Measurements from ENCODE around the gene PRR5L. TPM values are rescaled to one million over a fixed set of nuclear protein-coding genes. Genes with fewer than 3 reads are reported as not detected.
"Not testable (repeated sequence)": the region's sequence is repeated elsewhere in the genome, so short reads cannot be mapped to it uniquely, and the experiment has no call there.

The PRR5L gene
- total RNA-seq, 1 donor = 19.5 TPM

GRCh38 chr11:36463781-36464180 is 167.7 kb downstream of the PRR5L start:
- no peaks in the 10 kb centered on the region for H3K27me3 ChIP-seq (ENCODE audit: insufficient read depth, low read length)
- no peak overlapping the region for H3K4me3 ChIP-seq (ENCODE audit: low read length)
- H3K4me1 ChIP-seq (ENCODE audit: insufficient read depth, low read length) = peaks cover 4% of the 10 kb centered on the region
- H3K9me3 ChIP-seq (ENCODE audit: low read depth, low read length) = no peaks in the 10 kb centered on the region

- H3K27me3 ChIP-seq (ENCODE audit: insufficient read depth, low read length) = no peaks in the 10 kb centered on the region
- no peaks in the 10 kb centered on the region for H3K9me3 ChIP-seq (ENCODE audit: low read depth, low read length)
- H3K4me1 ChIP-seq (ENCODE audit: insufficient read depth, low read length) = peaks cover 4% of the 10 kb centered on the region
- no peak overlapping the region for H3K4me3 ChIP-seq (ENCODE audit: low read length)
Measured at GRCh38 chr11:36464720-36465119, 168.6 kb downstream of the PRR5L start.

- peaks cover 4% of the 10 kb centered on the region for H3K4me1 ChIP-seq (ENCODE audit: insufficient read depth, low read length)
- H3K27me3 ChIP-seq (ENCODE audit: insufficient read depth, low read length) = no peaks in the 10 kb centered on the region
- no peak overlapping the region for H3K4me3 ChIP-seq (ENCODE audit: low read length)
- no peaks in the 10 kb centered on the region for H3K9me3 ChIP-seq (ENCODE audit: low read depth, low read length)
Measured at GRCh38 chr11:36465449-36466163, 169.5 kb downstream of the PRR5L start.

- Histone ChIP-seq H3K4me3 (ENCODE audit: low read length) (no peak overlapping the region), H3K4me1 (ENCODE audit: insufficient read depth, low read length) (peaks cover 4% of the 10 kb centered on the region), H3K9me3 (ENCODE audit: low read depth, low read length) (no peaks in the 10 kb centered on the region), H3K27me3 (ENCODE audit: insufficient read depth, low read length) (no peaks in the 10 kb centered on the region)
Measured at GRCh38 chr11:36467012-36467411, 170.9 kb downstream of the PRR5L start.

- no peaks in the 10 kb centered on the region for H3K9me3 ChIP-seq (ENCODE audit: low read depth, low read length)
- H3K4me1 ChIP-seq (ENCODE audit: insufficient read depth, low read length) = peaks cover 4% of the 10 kb centered on the region
- no peaks in the 10 kb centered on the region for H3K27me3 ChIP-seq (ENCODE audit: insufficient read depth, low read length)
Measured at GRCh38 chr11:36467916-36468315, 171.8 kb downstream of the PRR5L start.

GRCh38 chr11:36469063-36469462 is 173.0 kb downstream of the PRR5L start:
- Histone ChIP-seq H3K27me3 (ENCODE audit: insufficient read depth, low read length) (no peaks in the 10 kb centered on the region), H3K4me3 (ENCODE audit: low read length) (no peak overlapping the region), H3K9me3 (ENCODE audit: low read depth, low read length) (no peaks in the 10 kb centered on the region), H3K4me1 (ENCODE audit: insufficient read depth, low read length) (peaks cover 4% of the 10 kb centered on the region)

More at GRCh38 chr11:36467916-36468315, 171.8 kb downstream of the PRR5L start:
- H3K4me3 ChIP-seq (ENCODE audit: low read length) = no peak overlapping the region

- no peaks in the 10 kb centered on the region for H3K27me3 ChIP-seq (ENCODE audit: insufficient read depth, low read length)
Measured at GRCh38 chr11:36469881-36470802, 174.1 kb downstream of the PRR5L start.

GRCh38 chr11:36471577-36471976 is 175.5 kb downstream of the PRR5L start:
- Histone ChIP-seq H3K9me3 (ENCODE audit: low read depth, low read length) (no peaks in the 10 kb centered on the region), H3K4me3 (ENCODE audit: low read length) (no peak overlapping the region), H3K27me3 (ENCODE audit: insufficient read depth, low read length) (no peaks in the 10 kb centered on the region), H3K4me1 (ENCODE audit: insufficient read depth, low read length) (peaks cover 4% of the 10 kb centered on the region)

More at GRCh38 chr11:36469881-36470802, 174.1 kb downstream of the PRR5L start:
- no peak overlapping the region for H3K4me3 ChIP-seq (ENCODE audit: low read length)
- peaks cover 4% of the 10 kb centered on the region for H3K4me1 ChIP-seq (ENCODE audit: insufficient read depth, low read length)
- no peaks in the 10 kb centered on the region for H3K9me3 ChIP-seq (ENCODE audit: low read depth, low read length)

- no peaks in the 10 kb centered on the region for H3K4me1 ChIP-seq (ENCODE audit: insufficient read depth, low read length)
- no peaks in the 10 kb centered on the region for H3K9me3 ChIP-seq (ENCODE audit: low read depth, low read length)
- H3K27me3 ChIP-seq (ENCODE audit: insufficient read depth, low read length) = no peaks in the 10 kb centered on the region
- no peak overlapping the region for H3K4me3 ChIP-seq (ENCODE audit: low read length)
Measured at GRCh38 chr11:36475192-36475591, 179.1 kb downstream of the PRR5L start.

GRCh38 chr11:36478700-36479329 is 182.7 kb downstream of the PRR5L start:
- H3K4me1 ChIP-seq (ENCODE audit: insufficient read depth, low read length) = no peaks in the 10 kb centered on the region
- no peak overlapping the region for H3K4me3 ChIP-seq (ENCODE audit: low read length)
- no peaks in the 10 kb centered on the region for H3K9me3 ChIP-seq (ENCODE audit: low read depth, low read length)
- no peaks in the 10 kb centered on the region for H3K27me3 ChIP-seq (ENCODE audit: insufficient read depth, low read length)

GRCh38 chr11:36480833-36481232 is 184.7 kb downstream of the PRR5L start:
- H3K4me1 ChIP-seq (ENCODE audit: insufficient read depth, low read length) = peaks cover 5% of the 10 kb centered on the region
- H3K27me3 ChIP-seq (ENCODE audit: insufficient read depth, low read length) = no peaks in the 10 kb centered on the region
- no peak overlapping the region for H3K4me3 ChIP-seq (ENCODE audit: low read length)
- no peaks in the 10 kb centered on the region for H3K9me3 ChIP-seq (ENCODE audit: low read depth, low read length)

- H3K4me3 ChIP-seq (ENCODE audit: low read length); H3K27me3 ChIP-seq (ENCODE audit: insufficient read depth, low read length); H3K9me3 ChIP-seq (ENCODE audit: low read depth, low read length): not testable (repeated sequence)
- peaks cover 17% of the 10 kb centered on the region for H3K4me1 ChIP-seq (ENCODE audit: insufficient read depth, low read length)
Measured at GRCh38 chr11:36483042-36483441, 187.0 kb downstream of the PRR5L start.

GRCh38 chr11:36485298-36486002 is 189.4 kb downstream of the PRR5L start:
- H3K27me3 ChIP-seq (ENCODE audit: insufficient read depth, low read length) = no peaks in the 10 kb centered on the region
- peaks cover 26% of the 10 kb centered on the region for H3K4me1 ChIP-seq (ENCODE audit: insufficient read depth, low read length)
- H3K4me3 ChIP-seq (ENCODE audit: low read length) = no peak overlapping the region
- no peaks in the 10 kb centered on the region for H3K9me3 ChIP-seq (ENCODE audit: low read depth, low read length)

GRCh38 chr11:36487619-36488018 is 191.5 kb downstream of the PRR5L start:
- H3K4me3 ChIP-seq (ENCODE audit: low read length) = no peak overlapping the region

More at GRCh38 chr11:36487619-36488018, 191.5 kb downstream of the PRR5L start:
- Histone ChIP-seq H3K9me3 (ENCODE audit: low read depth, low read length) (no peaks in the 10 kb centered on the region), H3K4me1 (ENCODE audit: insufficient read depth, low read length) (peaks cover 26% of the 10 kb centered on the region), H3K27me3 (ENCODE audit: insufficient read depth, low read length) (no peaks in the 10 kb centered on the region)

Data from mononuclear cell (primary cell).